HL-60/S4 treated with retinoic acid at 250 ng/mL for 4 days and 3 days (cell line): Measurements from ENCODE around the gene IL1RAPL2.
"Not testable (repeated sequence)": the region's sequence is repeated elsewhere in the genome, so short reads cannot be mapped to it uniquely, and the experiment has no call there.

Experiments
- in situ Hi-C: fragments of 300-500 bp; cut with MboI; formaldehyde crosslinking; loops from 2 replicates; pipeline ENCODE4 v1.7.0; 2022; ENCODE audit warnings: low sequenced_read_pairs

IL1RAPL2 gene

GRCh38 chrX:105136786-105137185 is 570.8 kb downstream of the IL1RAPL2 start:
- in situ Hi-C loops: no loop called here

GRCh38 chrX:105150036-105150435 is 584.0 kb downstream of the IL1RAPL2 start:
- in situ Hi-C loops: no loop called here

GRCh38 chrX:105150557-105150956 is 584.6 kb downstream of the IL1RAPL2 start:
- in situ Hi-C loops: no loop called here

- in situ Hi-C loops: no loop called here
Observed at GRCh38 chrX:105167233-105167632, 601.2 kb downstream of the IL1RAPL2 start.

GRCh38 chrX:105168577-105168976 is 602.6 kb downstream of the IL1RAPL2 start:
- in situ Hi-C loops: no loop called here

GRCh38 chrX:105173071-105173470 is 607.1 kb downstream of the IL1RAPL2 start:
- in situ Hi-C loops: no loop called here

- in situ Hi-C loops: no loop called here
Observed at GRCh38 chrX:105179644-105180043, 613.6 kb downstream of the IL1RAPL2 start.

GRCh38 chrX:105189093-105189492 is 623.1 kb downstream of the IL1RAPL2 start:
- in situ Hi-C loops: no loop called here

- in situ Hi-C loops: no loop called here
Observed at GRCh38 chrX:105190252-105190853, 624.4 kb downstream of the IL1RAPL2 start.

- in situ Hi-C loops: no loop called here
Observed at GRCh38 chrX:105191878-105192277, 625.9 kb downstream of the IL1RAPL2 start.

- in situ Hi-C loops: no loop called here
Observed at GRCh38 chrX:105209406-105209805, 643.4 kb downstream of the IL1RAPL2 start.

GRCh38 chrX:105210258-105210657 is 644.3 kb downstream of the IL1RAPL2 start:
- in situ Hi-C loops: no loop called here

- in situ Hi-C loops: no loop called here
Observed at GRCh38 chrX:105211066-105211575, 645.1 kb downstream of the IL1RAPL2 start.

GRCh38 chrX:105219454-105220401 is 653.7 kb downstream of the IL1RAPL2 start:
- in situ Hi-C loops: no loop called here

GRCh38 chrX:105220636-105221035 is 654.6 kb downstream of the IL1RAPL2 start, which contains the start of gene TEX13A:
Gene TEX13A, minus strand, starts transcription at chrX:105220694. Its CDS starts 297 bp downstream, at chrX:105220397.
- in situ Hi-C loops: no loop called here

- in situ Hi-C loops: no loop called here
Observed at GRCh38 chrX:105221374-105221773, 655.4 kb downstream of the IL1RAPL2 start.

GRCh38 chrX:105226499-105226898 is 660.5 kb downstream of the IL1RAPL2 start:
- in situ Hi-C loops: no loop called here

GRCh38 chrX:105228602-105229001 is 662.6 kb downstream of the IL1RAPL2 start:
- in situ Hi-C loops: no loop called here

GRCh38 chrX:105229146-105229545 is 663.1 kb downstream of the IL1RAPL2 start:
- in situ Hi-C loops: no loop called here

- in situ Hi-C loops: not testable (repeated sequence)
Observed at GRCh38 chrX:105237407-105237806, 671.4 kb downstream of the IL1RAPL2 start.

- in situ Hi-C loops: no loop called here
Observed at GRCh38 chrX:105241056-105241455, 675.1 kb downstream of the IL1RAPL2 start.
